Neural cell (in vitro differentiated cells): Measurements from ENCODE around the gene UBE2L3.

ENCODE experiments used
- EP300 ChIP-seq: fragments of 450-650 bp; conservative IDR thresholded peaks from 2 replicates; pipeline ENCODE4 v1.6.1; 2014; ENCODE audit warnings: antibody characterized with exemption, mild to moderate bottlenecking, moderate library complexity; ENCODE audit not compliant: poor library complexity, severe bottlenecking
- EZH2 ChIP-seq: fragments of 200-600, 300-800 bp; shearing (Covaris generic), sonication (generic); IDR thresholded peaks from 2 replicates; pipeline ENCODE4 v1.6.1; 2014; ENCODE audit warnings: antibody characterized with exemption, low read length, borderline replicate concordance, mild to moderate bottlenecking; ENCODE audit not compliant: insufficient read depth, poor library complexity, severe bottlenecking
- MXI1 ChIP-seq: fragments of 450-650 bp; conservative IDR thresholded peaks from 2 replicates; pipeline ENCODE4 v1.6.1; 2014; ENCODE audit warnings: antibody characterized with exemption, mild to moderate bottlenecking; ENCODE audit not compliant: poor library complexity, severe bottlenecking
- POLR2AphosphoS5 ChIP-seq: IDR thresholded peaks from 2 replicates; pipeline ENCODE4 v1.6.1; 2012
- RAD21 ChIP-seq: fragments of 450-650 bp; conservative IDR thresholded peaks from 2 replicates; pipeline ENCODE4 v1.6.1; 2014; ENCODE audit warnings: antibody characterized with exemption, mild to moderate bottlenecking, moderate library complexity
- SMC3 ChIP-seq: fragments of 450-650 bp; conservative IDR thresholded peaks from 2 replicates; pipeline ENCODE4 v1.6.1; 2014; ENCODE audit warnings: antibody characterized with exemption, mild to moderate bottlenecking, moderate library complexity; ENCODE audit not compliant: poor library complexity
- TAF1 ChIP-seq: IDR thresholded peaks from 2 replicates; pipeline ENCODE4 v1.6.1; 2012; ENCODE audit warnings: low read depth
- TF ChIP-seq, protein P1 (sequence below): fragments of 450-650 bp; IDR thresholded peaks from 2 replicates; pipeline ENCODE4 v1.5.1; 2014; ENCODE audit warnings: antibody characterized with exemption, mild to moderate bottlenecking, moderate library complexity; ENCODE audit not compliant: poor library complexity, severe bottlenecking
- TF ChIP-seq, protein P2 (sequence below): IDR thresholded peaks from 2 replicates; pipeline ENCODE4 v1.6.1; 2012; ENCODE audit warnings: borderline replicate concordance

GRCh38 chr22:21585389-21585788 is 17.9 kb downstream of the UBE2L3 start:
- TF ChIP-seq, protein P1, sequence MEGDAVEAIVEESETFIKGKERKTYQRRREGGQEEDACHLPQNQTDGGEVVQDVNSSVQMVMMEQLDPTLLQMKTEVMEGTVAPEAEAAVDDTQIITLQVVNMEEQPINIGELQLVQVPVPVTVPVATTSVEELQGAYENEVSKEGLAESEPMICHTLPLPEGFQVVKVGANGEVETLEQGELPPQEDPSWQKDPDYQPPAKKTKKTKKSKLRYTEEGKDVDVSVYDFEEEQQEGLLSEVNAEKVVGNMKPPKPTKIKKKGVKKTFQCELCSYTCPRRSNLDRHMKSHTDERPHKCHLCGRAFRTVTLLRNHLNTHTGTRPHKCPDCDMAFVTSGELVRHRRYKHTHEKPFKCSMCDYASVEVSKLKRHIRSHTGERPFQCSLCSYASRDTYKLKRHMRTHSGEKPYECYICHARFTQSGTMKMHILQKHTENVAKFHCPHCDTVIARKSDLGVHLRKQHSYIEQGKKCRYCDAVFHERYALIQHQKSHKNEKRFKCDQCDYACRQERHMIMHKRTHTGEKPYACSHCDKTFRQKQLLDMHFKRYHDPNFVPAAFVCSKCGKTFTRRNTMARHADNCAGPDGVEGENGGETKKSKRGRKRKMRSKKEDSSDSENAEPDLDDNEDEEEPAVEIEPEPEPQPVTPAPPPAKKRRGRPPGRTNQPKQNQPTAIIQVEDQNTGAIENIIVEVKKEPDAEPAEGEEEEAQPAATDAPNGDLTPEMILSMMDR, result no peak
- TF ChIP-seq EP300 (no peak), RAD21 (no peak), EZH2 (no peak), POLR2AphosphoS5 (no peak), MXI1 (no peak), TAF1 (no peak), SMC3 (no peak)
- TF ChIP-seq, protein P2, sequence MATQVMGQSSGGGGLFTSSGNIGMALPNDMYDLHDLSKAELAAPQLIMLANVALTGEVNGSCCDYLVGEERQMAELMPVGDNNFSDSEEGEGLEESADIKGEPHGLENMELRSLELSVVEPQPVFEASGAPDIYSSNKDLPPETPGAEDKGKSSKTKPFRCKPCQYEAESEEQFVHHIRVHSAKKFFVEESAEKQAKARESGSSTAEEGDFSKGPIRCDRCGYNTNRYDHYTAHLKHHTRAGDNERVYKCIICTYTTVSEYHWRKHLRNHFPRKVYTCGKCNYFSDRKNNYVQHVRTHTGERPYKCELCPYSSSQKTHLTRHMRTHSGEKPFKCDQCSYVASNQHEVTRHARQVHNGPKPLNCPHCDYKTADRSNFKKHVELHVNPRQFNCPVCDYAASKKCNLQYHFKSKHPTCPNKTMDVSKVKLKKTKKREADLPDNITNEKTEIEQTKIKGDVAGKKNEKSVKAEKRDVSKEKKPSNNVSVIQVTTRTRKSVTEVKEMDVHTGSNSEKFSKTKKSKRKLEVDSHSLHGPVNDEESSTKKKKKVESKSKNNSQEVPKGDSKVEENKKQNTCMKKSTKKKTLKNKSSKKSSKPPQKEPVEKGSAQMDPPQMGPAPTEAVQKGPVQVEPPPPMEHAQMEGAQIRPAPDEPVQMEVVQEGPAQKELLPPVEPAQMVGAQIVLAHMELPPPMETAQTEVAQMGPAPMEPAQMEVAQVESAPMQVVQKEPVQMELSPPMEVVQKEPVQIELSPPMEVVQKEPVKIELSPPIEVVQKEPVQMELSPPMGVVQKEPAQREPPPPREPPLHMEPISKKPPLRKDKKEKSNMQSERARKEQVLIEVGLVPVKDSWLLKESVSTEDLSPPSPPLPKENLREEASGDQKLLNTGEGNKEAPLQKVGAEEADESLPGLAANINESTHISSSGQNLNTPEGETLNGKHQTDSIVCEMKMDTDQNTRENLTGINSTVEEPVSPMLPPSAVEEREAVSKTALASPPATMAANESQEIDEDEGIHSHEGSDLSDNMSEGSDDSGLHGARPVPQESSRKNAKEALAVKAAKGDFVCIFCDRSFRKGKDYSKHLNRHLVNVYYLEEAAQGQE, result no peak
